ENCODE results near the gene UQCRQ.
"Not testable (repeated sequence)": the region's sequence is repeated elsewhere in the genome, so short reads cannot be mapped to it uniquely, and the experiment has no call there.

Gene UQCRQ

GRCh38 chr5:132834057-132834456, 32.4 kb upstream of the UQCRQ start:
- no peak for DNase-seq

DNA sequence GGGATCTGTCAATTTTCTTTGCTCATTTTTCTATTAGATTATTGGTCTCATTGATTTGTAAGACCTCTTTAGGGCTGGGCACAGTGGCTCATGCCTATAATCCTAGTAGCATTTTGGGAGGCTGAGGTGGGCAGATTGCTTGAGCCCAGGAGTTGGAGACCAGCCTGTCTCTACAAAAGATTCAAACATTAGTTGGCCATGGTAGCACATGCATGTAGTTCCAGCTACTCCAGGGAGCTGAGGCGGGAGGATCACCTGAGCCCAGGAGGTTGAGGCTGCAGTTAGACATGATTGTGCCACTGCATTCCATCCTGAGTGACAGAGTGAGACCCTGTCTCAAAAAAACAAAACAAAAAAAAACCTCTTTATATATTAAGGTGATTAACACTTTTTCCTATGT, 29.6 kb upstream of the UQCRQ start:
- DNase-seq: no peak

- DNase-seq: no peak
Measured at GRCh38 chr5:132837868-132838267, 28.6 kb upstream of the UQCRQ start.

- DNase-seq: no peak
Measured at GRCh38 chr5:132838516-132839282, 27.7 kb upstream of the UQCRQ start.

DNA sequence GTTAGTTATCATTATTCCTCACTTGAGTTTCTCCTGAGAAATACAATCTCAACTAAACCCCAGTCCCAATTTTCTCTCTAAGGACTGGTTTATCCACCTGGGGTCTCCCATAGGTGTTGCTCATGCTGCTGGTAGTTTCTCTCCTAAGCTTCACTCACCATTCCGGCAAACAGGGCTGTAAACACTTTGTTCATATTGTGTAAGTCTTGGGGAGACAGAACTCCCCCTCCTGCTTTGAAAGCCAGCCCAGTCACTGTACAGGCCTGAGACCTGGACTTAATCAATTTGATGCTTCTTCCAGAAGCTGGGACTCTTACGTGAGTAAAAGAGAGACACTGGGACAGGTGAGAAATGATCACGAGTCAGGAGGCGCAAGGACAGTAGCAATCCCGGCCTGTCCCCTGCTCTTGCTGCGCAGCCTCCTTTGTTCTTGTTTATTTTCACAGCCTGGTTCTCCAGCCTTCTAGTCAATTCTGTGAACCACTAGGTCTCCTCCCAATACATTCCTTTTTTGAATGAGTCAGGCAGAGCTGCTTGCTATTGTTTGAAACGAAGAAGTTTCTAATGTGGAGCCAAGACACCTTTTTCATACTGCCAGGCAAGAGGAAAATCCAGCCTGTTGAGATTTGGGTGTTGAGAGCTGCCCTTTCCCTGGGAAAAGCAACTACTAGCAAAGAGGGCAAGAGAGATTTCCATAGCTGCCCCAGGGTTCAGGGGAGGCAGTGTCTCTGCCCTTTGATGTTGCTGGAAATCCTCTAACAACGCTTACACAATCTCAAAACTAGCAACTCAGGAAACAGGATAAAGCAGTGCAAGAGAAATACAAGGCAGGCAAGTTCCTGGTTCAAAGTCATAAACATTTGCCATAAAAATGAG, 26.8 kb upstream of the UQCRQ start:
- no peak for DNase-seq

GRCh38 chr5:132840313-132840712, 26.1 kb upstream of the UQCRQ start:
- DNase-seq: no peak

GRCh38 chr5:132840896-132841295, 25.5 kb upstream of the UQCRQ start:
- DNase-seq: no peak

- DNase-seq: no peak
Measured at GRCh38 chr5:132841305-132841704, 25.1 kb upstream of the UQCRQ start.

DNA sequence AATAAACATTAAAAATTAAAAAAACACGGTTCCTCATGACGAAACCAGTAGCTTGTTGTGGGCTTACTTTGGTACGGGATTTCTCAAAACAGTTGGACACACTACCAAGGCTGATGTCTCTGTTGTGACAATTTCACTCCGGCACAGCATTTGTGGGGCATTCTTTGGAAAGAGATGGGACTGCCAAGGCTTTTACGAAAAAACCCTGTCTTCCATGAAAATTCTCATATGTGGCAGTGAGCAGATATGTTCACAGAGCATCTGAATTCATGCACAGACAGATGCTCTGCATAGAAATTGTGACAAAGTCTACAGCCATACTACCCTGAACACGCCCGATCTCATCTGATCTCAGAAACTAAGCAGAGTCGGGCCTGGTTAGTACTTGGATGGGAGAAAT, 18.2 kb upstream of the UQCRQ start:
- DNase-seq: no peak

GRCh38 chr5:132849347-132849746, 17.1 kb upstream of the UQCRQ start:
- DNase-seq: no peak

DNA sequence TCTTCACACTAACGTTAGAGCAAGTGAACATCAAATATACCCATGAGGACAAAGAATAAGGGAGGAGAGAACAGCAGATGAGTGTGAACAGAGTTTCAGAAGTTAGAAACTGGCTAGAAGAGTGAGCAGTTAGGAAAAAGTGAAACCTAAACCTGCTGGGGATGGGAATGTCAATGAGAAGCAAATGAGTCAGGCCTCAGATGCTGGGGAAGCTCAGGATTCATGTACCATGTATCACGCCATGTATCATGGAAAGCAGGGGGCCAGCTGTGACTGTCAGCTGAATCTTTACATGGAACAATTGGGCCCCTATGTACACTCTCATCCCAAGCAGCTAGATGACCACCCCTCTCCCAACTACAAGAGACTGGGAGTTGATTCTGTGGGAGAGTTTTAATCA, 16.4 kb upstream of the UQCRQ start:
- no peak for DNase-seq

- DNase-seq: no peak
Measured at GRCh38 chr5:132853323-132853722, 13.1 kb upstream of the UQCRQ start.

DNA sequence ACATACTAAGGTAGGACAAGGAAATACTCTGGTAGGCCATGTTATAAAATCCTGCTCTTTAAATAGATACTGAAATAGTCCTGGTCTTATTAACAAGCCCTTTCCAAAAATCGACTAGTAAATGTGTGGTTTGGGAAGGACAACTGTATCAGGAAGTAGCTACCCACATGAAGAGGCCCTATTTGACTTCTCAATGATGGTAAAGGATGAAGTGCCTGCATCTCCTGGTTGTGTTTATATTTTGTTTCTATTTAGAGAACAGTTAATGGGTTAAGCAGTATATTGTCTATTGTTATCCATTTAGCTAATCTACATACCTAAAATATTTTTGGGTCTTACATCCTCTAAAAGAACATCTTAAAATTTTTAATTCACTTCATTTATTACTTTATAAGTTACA, 12.7 kb upstream of the UQCRQ start:
- no peak for DNase-seq

GRCh38 chr5:132854301-132854700, 12.1 kb upstream of the UQCRQ start:
- DNase-seq: no peak

DNA sequence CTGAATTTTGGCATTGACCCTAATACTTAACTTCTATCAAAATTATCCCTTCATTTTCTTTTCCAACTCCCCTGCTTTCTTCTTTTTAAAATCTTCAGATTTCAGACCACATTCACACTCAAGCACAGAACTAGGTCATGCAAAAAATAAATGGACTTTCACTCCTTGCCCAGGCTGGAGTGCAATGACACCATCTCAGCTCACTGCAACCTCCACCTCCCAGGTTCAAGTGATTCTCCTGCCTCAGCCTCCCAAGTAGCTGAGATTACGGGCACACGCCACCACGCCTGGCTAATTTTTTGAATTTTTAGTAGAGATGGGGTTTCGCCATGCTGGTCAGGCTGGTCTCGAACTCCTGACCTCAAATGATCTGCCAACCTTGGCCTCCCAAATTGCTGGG, 11.4 kb upstream of the UQCRQ start:
- not testable (repeated sequence) for DNase-seq

GRCh38 chr5:132856011-132856410, 10.4 kb upstream of the UQCRQ start:
- no peak for DNase-seq

GRCh38 chr5:132859889-132860437, 6.5 kb upstream of the UQCRQ start:
- no peak for DNase-seq

DNA sequence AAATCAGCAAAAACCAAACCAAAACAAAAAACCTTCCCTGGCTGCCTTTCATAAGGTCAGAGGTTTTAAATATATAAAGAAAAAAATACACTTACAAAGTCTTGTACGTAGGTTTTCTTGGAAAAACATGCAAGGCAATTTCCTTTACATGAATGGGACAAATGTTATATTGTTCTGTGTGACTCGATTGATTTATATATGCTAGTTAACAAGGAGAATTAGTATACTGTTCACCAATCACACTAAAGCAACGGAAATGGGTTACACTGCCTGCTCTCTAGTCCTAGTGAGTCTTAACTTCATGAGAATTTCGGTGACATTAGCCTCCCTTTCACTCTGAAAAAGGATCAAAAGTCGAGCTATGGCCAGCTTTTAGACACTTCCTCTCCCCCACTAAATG, 5.7 kb upstream of the UQCRQ start:
- no peak for DNase-seq

DNA sequence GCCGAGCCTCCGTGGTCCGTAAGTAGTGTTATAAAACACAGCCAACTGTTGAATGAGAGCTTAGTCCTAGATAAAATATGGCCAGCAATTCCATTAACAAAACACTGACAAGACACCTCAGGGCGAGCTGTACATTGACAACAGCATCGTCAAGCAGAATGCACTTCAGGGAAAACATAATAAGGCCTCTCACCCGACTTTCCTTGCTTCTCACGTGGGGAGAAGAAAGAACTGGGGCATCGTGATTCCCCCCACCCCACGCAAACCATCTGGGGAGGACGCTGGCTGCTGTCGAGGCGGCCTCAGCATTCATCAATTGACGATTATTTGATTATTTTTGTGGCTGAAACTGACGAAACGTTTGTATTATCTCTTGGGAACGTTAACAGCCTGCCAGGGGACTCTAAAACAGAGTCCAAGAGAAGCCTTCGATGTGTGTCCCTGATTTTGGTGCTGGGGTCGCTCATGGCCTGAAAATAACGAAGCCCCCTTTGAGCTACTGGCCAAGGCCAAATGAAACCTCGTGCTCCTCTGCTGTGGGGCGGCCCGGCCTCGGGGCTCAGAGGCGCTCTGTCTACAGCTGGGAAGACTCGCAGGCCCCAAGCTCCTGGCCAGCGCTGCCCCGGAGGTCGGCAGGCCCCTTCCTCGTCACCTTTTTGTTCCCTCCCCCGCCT, 637 bp upstream of the UQCRQ start:
- no peak for DNase-seq

GRCh38 chr5:132867046-132867451, 607 bp downstream of the UQCRQ start:
- DNase-seq: no peak

DNA sequence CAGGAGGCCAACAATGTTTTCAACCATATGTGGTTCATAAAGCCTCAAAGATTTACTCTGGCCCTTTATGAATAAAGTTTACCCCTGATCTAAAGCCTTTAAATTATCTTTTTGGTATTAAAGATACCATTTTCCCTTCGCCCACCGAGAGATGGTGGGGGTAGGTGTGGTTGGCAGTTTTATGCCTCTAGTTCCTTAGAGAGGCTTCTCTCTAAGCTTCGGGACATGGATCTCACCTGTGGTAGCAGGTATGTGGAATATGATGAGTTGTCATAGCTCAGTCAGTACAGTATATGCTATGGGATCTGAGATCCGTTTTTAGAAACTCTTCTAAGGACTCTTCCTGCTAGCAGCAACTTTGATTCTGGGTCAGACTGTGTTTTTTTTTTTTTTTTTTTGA, 2.3 kb downstream of the UQCRQ start:
- no peak for DNase-seq

DNA sequence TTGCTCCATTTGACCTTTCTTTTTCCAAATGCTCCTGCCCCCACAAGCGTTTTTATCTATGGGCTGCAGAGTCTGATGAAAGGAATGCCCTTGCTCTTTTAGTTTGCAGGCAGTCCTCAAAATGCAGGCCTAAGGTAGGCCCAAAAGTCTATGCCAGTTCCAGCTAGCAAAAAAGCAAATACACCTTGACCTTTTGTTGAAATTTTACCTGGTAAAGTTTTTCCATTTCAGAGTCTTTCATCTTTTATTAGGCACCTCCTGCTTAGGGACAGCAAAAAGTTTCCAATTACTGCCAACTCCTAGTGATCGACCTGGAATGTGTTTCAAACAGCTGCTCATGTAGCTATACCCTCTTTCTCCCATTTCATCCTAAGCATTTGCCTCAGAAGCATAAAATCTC, 4.4 kb downstream of the UQCRQ start:
- no peak for DNase-seq
